ENCODE measurements around the gene WNT10A.
"Not testable (repeated sequence)": the region's sequence is repeated elsewhere in the genome, so short reads cannot be mapped to it uniquely, and the experiment has no call there.

Gene WNT10A

GRCh38 chr2:218880102-218880858 lies at the start of gene WNT10A:
Gene WNT10A, plus strand, starts transcription at chr2:218880852. Its CDS starts 144 bp downstream, at chr2:218880996.
- DNase-seq, result no peak

GRCh38 chr2:218831378-218831990 lies 49.2 kb upstream of the WNT10A start, which contains the start of gene PRKAG3:
Gene PRKAG3, minus strand, starts transcription at chr2:218831803.
- no peak for DNase-seq

- DNase-seq, result no peak
These were observed 48.6 kb upstream of the WNT10A start for GRCh38 chr2:218832081-218832480.

GRCh38 chr2:218832520-218832919 lies 48.1 kb upstream of the WNT10A start:
- no peak for DNase-seq

GRCh38 chr2:218833023-218833609 lies 47.5 kb upstream of the WNT10A start:
- no peak for DNase-seq

DNA sequence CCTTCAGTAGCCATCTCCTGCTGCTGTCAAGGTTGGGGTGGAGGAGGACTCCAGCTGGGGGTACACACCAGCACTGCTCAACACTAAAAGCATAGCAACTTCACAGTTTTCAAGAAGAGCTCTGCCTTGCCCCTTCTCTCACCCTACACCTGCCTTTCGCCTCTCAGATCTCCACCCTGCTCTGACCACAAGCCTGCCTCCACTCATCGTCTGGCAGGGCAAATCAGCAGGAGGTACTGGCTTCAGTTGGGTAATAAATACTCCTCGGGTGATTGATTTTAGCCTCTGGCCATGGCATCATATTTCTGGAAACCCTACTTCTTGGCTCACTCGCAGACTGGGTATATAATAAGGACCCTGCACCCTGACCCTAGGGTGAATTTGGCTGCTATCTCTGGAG lies 46.0 kb upstream of the WNT10A start:
- no peak for DNase-seq

GRCh38 chr2:218837495-218837894 lies 43.2 kb upstream of the WNT10A start:
- no peak for DNase-seq

- DNase-seq, result no peak
These were observed 41.2 kb upstream of the WNT10A start for GRCh38 chr2:218839430-218839829.

GRCh38 chr2:218839888-218840287 lies 40.8 kb upstream of the WNT10A start:
- DNase-seq, result no peak

- not testable (repeated sequence) for DNase-seq
These were observed 36.3 kb upstream of the WNT10A start for GRCh38 chr2:218844334-218844733.

DNA sequence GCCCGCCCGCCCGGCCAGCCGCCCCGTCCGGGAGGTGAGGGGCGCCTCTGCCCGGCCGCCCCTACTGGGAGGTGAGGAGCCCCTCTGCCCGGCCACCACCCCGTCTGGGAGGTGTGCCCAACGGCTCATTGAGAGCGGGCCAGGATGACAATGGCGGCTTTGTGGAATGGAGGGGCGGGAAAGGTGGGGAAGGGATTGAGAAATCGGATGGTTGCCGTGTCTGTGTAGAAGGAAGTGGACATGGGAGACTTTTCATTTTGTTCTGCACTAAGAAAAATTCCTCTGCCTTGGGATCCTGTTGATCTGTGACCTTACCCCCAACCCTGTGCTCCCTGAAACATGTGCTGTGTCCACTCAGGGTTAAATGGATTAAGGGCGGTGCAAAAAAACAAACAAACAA lies 33.7 kb upstream of the WNT10A start:
- not testable (repeated sequence) for DNase-seq

DNA sequence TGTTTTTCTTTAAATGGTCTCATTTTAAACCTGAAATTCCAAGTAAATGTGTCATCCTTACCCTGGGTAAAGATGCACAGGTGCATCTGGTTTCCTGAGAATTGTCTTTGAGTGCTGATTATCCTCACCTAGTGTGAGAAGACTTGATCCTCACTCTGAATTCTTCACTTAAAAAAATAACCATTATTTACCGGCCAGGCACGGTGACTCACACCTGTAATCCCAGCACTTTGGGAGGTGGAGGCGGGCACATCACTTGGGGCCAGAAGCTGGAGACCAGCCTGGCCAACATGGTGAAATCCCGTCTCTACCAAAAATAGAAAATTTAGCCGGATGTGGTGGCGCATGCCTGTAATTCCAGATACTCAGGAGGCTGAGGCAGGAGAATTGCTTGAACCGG lies 30.9 kb upstream of the WNT10A start:
- DNase-seq, result no peak

GRCh38 chr2:218850796-218851195 lies 29.9 kb upstream of the WNT10A start:
- DNase-seq, result no peak

- DNase-seq, result no peak
These were observed 29.4 kb upstream of the WNT10A start for GRCh38 chr2:218851286-218851685.

- DNase-seq, result no peak
These were observed 27.6 kb upstream of the WNT10A start for GRCh38 chr2:218852911-218853667.

GRCh38 chr2:218853766-218854165 lies 26.9 kb upstream of the WNT10A start:
- DNase-seq, result no peak

GRCh38 chr2:218854860-218855259 lies 25.8 kb upstream of the WNT10A start:
- DNase-seq, result no peak

DNA sequence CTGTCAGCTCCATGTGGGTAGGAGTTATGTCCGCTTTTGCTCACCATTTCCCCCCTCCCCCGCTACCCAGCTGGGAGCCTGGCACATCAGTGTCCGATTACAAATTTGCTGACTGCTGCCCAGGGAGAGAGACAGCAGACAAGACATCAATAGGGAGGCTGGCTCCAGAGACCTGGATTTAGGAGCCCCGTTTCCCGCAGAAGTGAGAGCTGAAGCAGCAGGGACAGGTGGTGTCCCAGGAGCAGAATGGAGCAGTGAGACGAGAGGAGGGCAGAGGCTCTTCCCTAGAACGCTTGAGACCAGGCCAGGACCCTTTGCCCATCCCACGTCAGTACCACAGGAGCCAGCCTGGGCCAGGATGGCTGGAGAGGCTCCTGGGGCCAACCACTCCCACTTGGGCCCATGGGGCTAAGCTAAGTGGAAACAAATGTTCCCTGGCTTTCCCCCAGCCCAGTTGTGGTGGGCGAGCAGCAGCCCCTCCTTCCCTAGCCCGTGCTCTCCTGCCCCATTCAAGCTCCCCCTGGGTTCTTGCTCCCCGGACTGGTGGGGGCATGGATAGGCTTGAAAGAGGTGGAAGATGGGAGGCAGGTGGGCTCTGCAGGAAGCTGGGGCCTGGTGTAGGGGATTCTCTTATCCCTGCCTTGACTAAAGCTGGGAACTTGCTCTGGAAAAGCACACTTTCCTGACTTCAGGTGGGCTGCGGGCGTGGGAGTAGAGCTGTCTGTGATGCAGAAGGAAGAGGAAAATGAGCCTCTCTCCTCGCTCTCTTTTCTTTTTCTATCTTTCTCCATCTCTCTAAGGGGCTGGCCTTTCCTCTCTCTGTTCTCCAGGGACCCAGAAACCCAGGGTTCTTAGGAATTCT lies 25.1 kb upstream of the WNT10A start:
- no peak for DNase-seq

GRCh38 chr2:218856167-218856895 lies 24.3 kb upstream of the WNT10A start:
- DNase-seq, result no peak

GRCh38 chr2:218856896-218857243 lies 23.8 kb upstream of the WNT10A start:
- DNase-seq, result no peak

GRCh38 chr2:218857371-218858137 lies 23.1 kb upstream of the WNT10A start:
- no peak for DNase-seq
